GM13977 (cell line): ENCODE data around the gene OBP2B.

Source experiments
- DNase-seq: peaks from one replicate; pipeline ENCODE4 v3.0.0; 2012; ENCODE audit warnings: low spot score
- CTCF ChIP-seq: IDR thresholded peaks from 2 replicates; pipeline ENCODE4 v1.5.1; 2012; ENCODE audit warnings: mild to moderate bottlenecking, control low read depth; ENCODE audit not compliant: insufficient read depth; ENCODE audit errors: extremely low read depth, missing control alignments
- in situ Hi-C: fragments of 300-500 bp; cut with MboI; formaldehyde crosslinking; loops from one replicate; pipeline ENCODE4 v1.12.0; 2022; ENCODE audit warnings: low sequenced_read_pairs, low pct_unique_long_range_greater_than_20kb, mixed read lengths, inconsistent platforms; ENCODE audit not compliant: unreplicated experiment

OBP2B gene

GRCh38 chr9:133162861-133163503 is 46.1 kb downstream of the OBP2B start:
- no peak for TF ChIP-seq CTCF
- in situ Hi-C loops = no loop called here
- DNase-seq = peak; percentile 14

DNA sequence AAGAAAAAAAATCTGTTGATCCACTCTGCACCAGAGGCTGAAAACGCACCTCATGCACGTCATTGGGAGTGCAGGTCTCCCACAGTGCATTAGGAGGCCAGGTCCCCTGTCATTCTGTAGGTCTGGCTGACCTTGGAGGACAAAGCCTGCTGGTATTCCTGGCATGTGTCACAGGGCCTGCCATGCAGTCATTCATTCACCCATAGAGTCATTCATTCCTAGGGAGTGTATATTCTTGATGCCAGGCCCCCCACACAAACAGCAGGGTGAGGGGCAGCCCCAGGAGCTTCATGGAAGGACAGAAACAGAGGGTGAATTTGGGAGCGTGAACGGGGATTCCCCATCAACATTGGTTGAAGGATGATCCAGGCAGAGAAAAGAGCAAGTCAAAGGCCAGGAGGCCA is 47.5 kb downstream of the OBP2B start:
- in situ Hi-C loops = no loop called here
- no peak for TF ChIP-seq CTCF
- DNase-seq = no peak

DNA sequence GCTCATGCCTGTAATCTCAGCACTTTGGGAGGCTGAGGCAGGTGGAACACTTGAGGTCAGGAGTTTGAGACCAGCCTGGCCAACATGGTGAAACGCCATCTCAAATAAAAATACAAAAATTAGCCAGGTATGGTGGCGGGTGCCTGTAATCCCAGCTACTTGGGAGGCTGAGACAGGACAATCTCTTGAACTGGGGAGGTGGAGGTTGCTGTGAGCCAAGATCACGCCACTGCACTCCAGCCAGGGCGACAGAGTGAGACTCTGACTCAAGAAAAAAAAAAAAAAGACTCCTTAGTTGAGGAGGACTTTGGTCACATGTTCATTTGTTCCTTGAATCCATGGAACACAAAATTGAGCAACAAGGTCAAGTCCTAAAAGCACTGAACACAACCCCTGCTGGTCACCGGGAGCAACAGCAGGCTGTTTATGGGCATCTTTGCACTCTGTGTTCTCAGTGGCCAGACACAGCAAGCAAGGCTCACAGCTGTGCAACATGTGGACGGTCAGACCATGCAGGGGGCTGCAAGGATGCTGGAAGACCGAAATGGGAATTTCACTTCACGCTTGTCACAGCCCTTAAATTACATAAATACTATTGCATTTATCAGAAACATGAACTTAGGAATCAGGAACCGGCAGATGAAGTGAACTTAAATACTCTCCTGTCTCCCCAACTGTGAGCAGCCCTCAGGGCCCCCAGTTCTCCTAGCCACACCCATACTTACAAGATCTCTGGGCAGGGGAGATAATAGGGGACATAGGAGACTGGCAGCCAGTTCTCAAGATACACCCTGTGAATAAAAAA is 48.1 kb downstream of the OBP2B start:
- peak; percentile 88 for DNase-seq
- in situ Hi-C loops = no loop called here
- TF ChIP-seq CTCF = peak; percentile 73

GRCh38 chr9:133158695-133159094 is 50.4 kb downstream of the OBP2B start:
- no peak for TF ChIP-seq CTCF
- in situ Hi-C loops = no loop called here
- DNase-seq = no peak
